A673 (cell line): ENCODE measurements around the gene NACC2. TPM values are rescaled to one million over a fixed set of nuclear protein-coding genes. Genes with fewer than 3 reads are reported as not detected.

ENCODE experiments used
- BruUV-seq: library from RNA; stranded (reverse); fragments of 400-500 nt; replicated peaks from 2 replicates; lab custom pipeline; 2021; lab: Mats Ljungman, UMichigan
- CTCF ChIA-PET: fragments of 300-600 bp; sonication (Branson Sonifier 250); formaldehyde crosslinking; loops from one replicate; lab custom pipeline; 2022; ENCODE audit warnings: antibody characterized with exemption; lab: Charles Lee
- POLR2A ChIA-PET: fragments of 300-600 bp; sonication (Branson Sonifier 250); formaldehyde crosslinking; loops from one replicate; lab custom pipeline; 2022; ENCODE audit warnings: antibody characterized with exemption; ENCODE audit not compliant: low non-redundant PET; lab: Charles Lee
- DNase-seq: peaks from one replicate; pipeline ENCODE4 v3.0.0-alpha.2; 2015; ENCODE audit warnings: low spot score
- H3K27ac ChIP-seq: fragments of 200-600 bp; sonication (generic); 2 replicates; pipeline ENCODE4 v1.5.1; 2016; ENCODE audit warnings: mixed run types, low read depth, mild to moderate bottlenecking, mixed read lengths, antibody characterized with exemption, low read length; ENCODE audit not compliant: poor library complexity, severe bottlenecking
- H3K27me3 ChIP-seq: fragments of 200-600 bp; sonication (generic); replicated peaks from 2 replicates; pipeline ENCODE4 v1.6.1; 2017; ENCODE audit warnings: mixed run types, low read depth, mild to moderate bottlenecking, mixed read lengths, antibody characterized with exemption, low read length; ENCODE audit not compliant: insufficient read depth, poor library complexity
- H3K36me3 ChIP-seq: fragments of 200-600 bp; sonication (generic); 2 replicates; pipeline ENCODE4 v1.6.1; 2016; ENCODE audit warnings: mixed run types, mild to moderate bottlenecking, mixed read lengths, antibody characterized with exemption, low read length; ENCODE audit not compliant: insufficient read depth, poor library complexity, severe bottlenecking
- H3K4me1 ChIP-seq: fragments of 200-600 bp; sonication (generic); 2 replicates; pipeline ENCODE4 v1.6.1; 2017; ENCODE audit warnings: mixed run types, mild to moderate bottlenecking, mixed read lengths, antibody characterized with exemption, low read length; ENCODE audit not compliant: insufficient read depth, poor library complexity, severe bottlenecking
- H3K4me3 ChIP-seq: fragments of 200-600 bp; sonication (generic); 2 replicates; pipeline ENCODE4 v1.5.1; 2016; ENCODE audit warnings: low read depth, mixed run types, mild to moderate bottlenecking, mixed read lengths, low read length; ENCODE audit not compliant: poor library complexity, severe bottlenecking
- H3K9me3 ChIP-seq: fragments of 200-600 bp; sonication (generic); 2 replicates; pipeline ENCODE4 v1.6.1; 2016; ENCODE audit warnings: mixed run types, low read depth, mild to moderate bottlenecking, mixed read lengths, antibody characterized with exemption, low read length; ENCODE audit not compliant: poor library complexity, severe bottlenecking
- EZH2 ChIP-seq: fragments of 200-600 bp; sonication (generic); IDR thresholded peaks from 2 replicates; pipeline ENCODE4 v1.6.1; 2017; ENCODE audit warnings: borderline replicate concordance, low read depth, mild to moderate bottlenecking, mixed read lengths, antibody characterized with exemption, low read length; ENCODE audit not compliant: poor library complexity, severe bottlenecking
- intact Hi-C: fragments of 100-400 bp; cut with micrococcal nuclease; formaldehyde crosslinking; loops from one replicate; pipeline ENCODE4 v1.10.0; 2022; ENCODE audit not compliant: unreplicated experiment
- total RNA-seq: library from RNA; stranded (reverse); gene quantifications from 2 replicates; pipeline ENCODE4 v1.2.3, GENCODE V29; 2021
- TF ChIP-seq, protein P1 (sequence below): fragments of 300-800, 200-600 bp; sonication (generic); conservative IDR thresholded peaks from 2 replicates; pipeline ENCODE4 v1.5.1; 2017; ENCODE audit warnings: low read depth, mild to moderate bottlenecking, antibody characterized with exemption, low read length, moderate library complexity, mixed read lengths

Gene NACC2
- total RNA-seq, 1 experiment from 2014 or later = 19.5 TPM

DNA sequence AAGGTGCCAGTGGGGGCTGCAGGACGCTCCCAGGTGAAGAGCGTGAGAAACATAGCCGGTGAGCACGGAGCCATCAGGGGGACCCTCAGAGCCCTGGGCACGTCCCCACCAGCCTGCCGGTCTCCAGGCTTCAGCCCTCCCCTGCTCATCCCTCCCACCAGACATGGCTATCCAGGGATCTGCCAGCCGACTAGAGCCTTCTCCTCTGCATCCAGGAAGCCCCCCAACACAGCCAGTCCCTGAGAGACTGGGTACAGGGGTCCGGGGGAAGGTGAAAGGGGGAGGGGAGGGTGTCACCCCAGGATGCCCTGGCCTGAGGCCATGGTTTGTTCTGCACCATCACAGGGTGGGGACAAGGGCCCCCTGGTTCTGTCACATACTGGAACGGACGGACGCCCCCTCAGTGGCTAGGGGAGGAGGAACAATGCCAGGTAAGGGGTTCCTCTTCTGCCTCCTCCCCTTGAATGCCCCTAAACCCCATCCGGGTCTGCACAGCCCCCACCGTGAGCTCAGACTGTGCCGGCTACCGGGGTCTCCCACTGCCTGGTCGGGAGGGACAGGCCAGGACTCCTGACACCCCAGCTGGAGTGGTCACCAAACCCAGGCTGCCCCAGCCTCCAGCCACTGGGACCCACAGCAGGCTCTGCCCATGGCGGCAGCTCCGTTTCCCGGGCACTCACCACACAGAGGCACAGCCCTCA lies 34.3 kb downstream of the NACC2 start:
- no peaks in the 10 kb centered on the region for H3K27me3 ChIP-seq
- CTCF ChIA-PET = no interaction called here
- peaks cover 55% of the 10 kb centered on the region for H3K4me1 ChIP-seq
- intact Hi-C loops = no loop called here
- no TSS peak for BruUV-seq
- H3K9me3 ChIP-seq = no peaks in the 10 kb centered on the region
- H3K36me3 ChIP-seq = no peaks in the 10 kb centered on the region
- POLR2A ChIA-PET = no interaction called here
- DNase-seq = no peak
- peak overlapping the region; percentile 59 for H3K27ac ChIP-seq
- no peak overlapping the region for H3K4me3 ChIP-seq
- TF ChIP-seq, protein P1, sequence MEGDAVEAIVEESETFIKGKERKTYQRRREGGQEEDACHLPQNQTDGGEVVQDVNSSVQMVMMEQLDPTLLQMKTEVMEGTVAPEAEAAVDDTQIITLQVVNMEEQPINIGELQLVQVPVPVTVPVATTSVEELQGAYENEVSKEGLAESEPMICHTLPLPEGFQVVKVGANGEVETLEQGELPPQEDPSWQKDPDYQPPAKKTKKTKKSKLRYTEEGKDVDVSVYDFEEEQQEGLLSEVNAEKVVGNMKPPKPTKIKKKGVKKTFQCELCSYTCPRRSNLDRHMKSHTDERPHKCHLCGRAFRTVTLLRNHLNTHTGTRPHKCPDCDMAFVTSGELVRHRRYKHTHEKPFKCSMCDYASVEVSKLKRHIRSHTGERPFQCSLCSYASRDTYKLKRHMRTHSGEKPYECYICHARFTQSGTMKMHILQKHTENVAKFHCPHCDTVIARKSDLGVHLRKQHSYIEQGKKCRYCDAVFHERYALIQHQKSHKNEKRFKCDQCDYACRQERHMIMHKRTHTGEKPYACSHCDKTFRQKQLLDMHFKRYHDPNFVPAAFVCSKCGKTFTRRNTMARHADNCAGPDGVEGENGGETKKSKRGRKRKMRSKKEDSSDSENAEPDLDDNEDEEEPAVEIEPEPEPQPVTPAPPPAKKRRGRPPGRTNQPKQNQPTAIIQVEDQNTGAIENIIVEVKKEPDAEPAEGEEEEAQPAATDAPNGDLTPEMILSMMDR = no peak
- TF ChIP-seq EZH2 = no peak

GRCh38 chr9:136059851-136060670 lies 35.0 kb downstream of the NACC2 start:
- DNase-seq = peak; percentile 84

GRCh38 chr9:136059321-136059791 lies 35.7 kb downstream of the NACC2 start:
- intact Hi-C loops = no loop called here
- Histone ChIP-seq H3K4me1 (peaks cover 68% of the 10 kb centered on the region), H3K27ac (peak overlapping the region; percentile 32), H3K36me3 (no peaks in the 10 kb centered on the region), H3K9me3 (no peaks in the 10 kb centered on the region), H3K4me3 (no peak overlapping the region), H3K27me3 (no peaks in the 10 kb centered on the region)
- ChIA-PET POLR2A (no interaction called here), CTCF (no interaction called here)
- DNase-seq = no peak
- BruUV-seq = no TSS peak
- TF ChIP-seq EZH2 = no peak
- TF ChIP-seq, protein P1 = no peak

More at GRCh38 chr9:136059851-136060670, 35.0 kb downstream of the NACC2 start:
- BruUV-seq = no TSS peak
- TF ChIP-seq, protein P1 = no peak
- no peak for TF ChIP-seq EZH2
- no peaks in the 10 kb centered on the region for H3K9me3 ChIP-seq
- H3K27me3 ChIP-seq = no peaks in the 10 kb centered on the region
- H3K4me3 ChIP-seq = no peak overlapping the region
- H3K27ac ChIP-seq = peak overlapping the region; percentile 59
- no peaks in the 10 kb centered on the region for H3K36me3 ChIP-seq
- H3K4me1 ChIP-seq = peaks cover 62% of the 10 kb centered on the region
- POLR2A ChIA-PET = no interaction called here
- intact Hi-C loops = no loop called here
- CTCF ChIA-PET = no interaction called here
